ENCODE data around the gene SIPA1. TPM values are rescaled to one million over a fixed set of nuclear protein-coding genes. Genes with fewer than 3 reads are reported as not detected.
"Not testable (repeated sequence)": the region's sequence is repeated elsewhere in the genome, so short reads cannot be mapped to it uniquely, and the experiment has no call there.

The SIPA1 gene
- total RNA-seq, 1 donor from 2014 or later, result 40.3 TPM

- DNase-seq (ENCODE audit: low spot score), result no peak
Observed at GRCh38 chr11:65658174-65659021, 20.5 kb downstream of the SIPA1 start.

- no peak for DNase-seq (ENCODE audit: low spot score)
Observed at GRCh38 chr11:65660038-65660437, 22.1 kb downstream of the SIPA1 start.

GRCh38 chr11:65660908-65661307, 23.0 kb downstream of the SIPA1 start:
- DNase-seq (ENCODE audit: low spot score), result not testable (repeated sequence)

- no peak for DNase-seq (ENCODE audit: low spot score)
Observed at GRCh38 chr11:65661599-65662246, 23.8 kb downstream of the SIPA1 start.

GRCh38 chr11:65662247-65662798, 24.4 kb downstream of the SIPA1 start:
- no peak for DNase-seq (ENCODE audit: low spot score)

- peak; percentile 96 for DNase-seq (ENCODE audit: low spot score)
Observed at GRCh38 chr11:65662799-65663638, 25.1 kb downstream of the SIPA1 start, which contains the start of gene RELA. TSS of gene RELA (minus strand) at chr11:65662916. CDS start at chr11:65662832, 84 bp downstream.

- DNase-seq (ENCODE audit: low spot score), result no peak
Observed at GRCh38 chr11:65663639-65664200, 25.8 kb downstream of the SIPA1 start.

- DNase-seq (ENCODE audit: low spot score), result no peak
Observed at GRCh38 chr11:65672180-65672860, 34.4 kb downstream of the SIPA1 start.

- no peak for DNase-seq (ENCODE audit: low spot score)
Observed at GRCh38 chr11:65672982-65673381, 35.1 kb downstream of the SIPA1 start.

GRCh38 chr11:65680192-65680743, 42.4 kb downstream of the SIPA1 start:
- DNase-seq (ENCODE audit: low spot score), result no peak

GRCh38 chr11:65683480-65683879, 45.6 kb downstream of the SIPA1 start:
- not testable (repeated sequence) for DNase-seq (ENCODE audit: low spot score)

GRCh38 chr11:65685981-65686380, 48.1 kb downstream of the SIPA1 start:
- no peak for DNase-seq (ENCODE audit: low spot score)

- DNase-seq (ENCODE audit: low spot score), result not testable (repeated sequence)
Observed at GRCh38 chr11:65691847-65692246, 53.9 kb downstream of the SIPA1 start.

GRCh38 chr11:65692367-65692766, 54.5 kb downstream of the SIPA1 start:
- peak; percentile 74 for DNase-seq (ENCODE audit: low spot score)

- DNase-seq (ENCODE audit: low spot score), result no peak
Observed at GRCh38 chr11:65695459-65696241, 57.7 kb downstream of the SIPA1 start.

- DNase-seq (ENCODE audit: low spot score), result no peak
Observed at GRCh38 chr11:65696802-65697552, 59.1 kb downstream of the SIPA1 start.

GRCh38 chr11:65698205-65698604, 60.3 kb downstream of the SIPA1 start:
- no peak for DNase-seq (ENCODE audit: low spot score)

GRCh38 chr11:65699306-65699705, 61.4 kb downstream of the SIPA1 start:
- no peak for DNase-seq (ENCODE audit: low spot score)

- no peak for DNase-seq (ENCODE audit: low spot score)
Observed at GRCh38 chr11:65700399-65700798, 62.5 kb downstream of the SIPA1 start.
